A549 (cell line): ENCODE measurements around the gene LINC01488. TPM values are rescaled to one million over a fixed set of nuclear protein-coding genes. Genes with fewer than 3 reads are reported as not detected.

Experiments used
- ATAC-seq, 2 experiments: fragments of 200-7000 bp in 1 of 2; fragments of >200 bp in 1 of 2; cut with Nextera tagmentation in 1 of 2; cut with Tn5 transposase in 1 of 2; 3 replicates each; pipeline versions ENCODE4 v1.8.0 to v1.9.1; 2018 to 2020; ENCODE audit warnings: mild to moderate bottlenecking in 1 of 2, moderate library complexity in 1 of 2
- CTCF ChIA-PET: fragments of 300-600 bp; sonication (Branson Sonifier 250); formaldehyde crosslinking; extraction: SDS; loops from one replicate; lab custom pipeline; 2021; ENCODE audit warnings: antibody characterized with exemption, inconsistent platforms; lab: Yijun Ruan, JAX
- POLR2A ChIA-PET: fragments of 350-600 bp; formaldehyde crosslinking; extraction: SDS; loops from one replicate; lab custom pipeline; 2021; ENCODE audit warnings: antibody characterized with exemption, inconsistent platforms; lab: Yijun Ruan, JAX
- DNase-seq, 2 experiments: peaks; one replicate each; pipeline versions ENCODE4 v3.0.0 to v3.0.0-alpha.2; 2011 to 2016; ENCODE audit warnings: low read depth in 1 of 2, low spot score in 1 of 2
- FAIRE-seq: peaks from 2 replicates; lab custom pipeline; 2011; peaks lifted over from hg19 to GRCh38; lab: Jason Lieb, UNC
- H3K27ac ChIP-seq, 2 experiments: fragments of >200 bp; sonication (Bioruptor Twin); formaldehyde crosslinking; 3 replicates each; pipeline ENCODE4 v1.5.1; 2016 to 2017
- H3K4me1 ChIP-seq: fragments of >200 bp; sonication (Bioruptor Twin); formaldehyde crosslinking; 3 replicates; pipeline ENCODE4 v1.6.1; 2016
- H3K4me2 ChIP-seq: fragments of >200 bp; sonication (Bioruptor Twin); formaldehyde crosslinking; 3 replicates; pipeline ENCODE4 v1.6.1; 2016
- H3K4me3 ChIP-seq: fragments of >200 bp; sonication (Bioruptor Twin); formaldehyde crosslinking; 3 replicates; pipeline ENCODE4 v1.5.1; 2016
- H3K9me3 ChIP-seq: fragments of >200 bp; sonication (Bioruptor Twin); formaldehyde crosslinking; 3 replicates; pipeline ENCODE4 v1.6.1; 2016
- ATOH8 ChIP-seq: fragments of 250-450 bp; sonication (Bioruptor Pico); IDR thresholded peaks from 2 replicates; pipeline ENCODE4 v1.5.0; 2020; ENCODE audit warnings: low read depth, mild to moderate bottlenecking, moderate library complexity
- BCL3 ChIP-seq: fragments of >200 bp; sonication (Bioruptor Twin); formaldehyde crosslinking; IDR thresholded peaks from 3 replicates; pipeline ENCODE4 v1.6.1; 2016
- CHD4 ChIP-seq: fragments of 200-600 bp; sonication (generic); IDR thresholded peaks from 2 replicates; pipeline ENCODE4 v1.6.1; 2016; ENCODE audit warnings: antibody characterized with exemption, mild to moderate bottlenecking, borderline replicate concordance
- E2F6 ChIP-seq: IDR thresholded peaks from 2 replicates; pipeline ENCODE4 v1.6.1; 2012; ENCODE audit warnings: low read depth, borderline replicate concordance
- EHF ChIP-seq: fragments of 250-450 bp; sonication (Bioruptor Pico); IDR thresholded peaks from 2 replicates; pipeline ENCODE4 v1.5.0; 2020; ENCODE audit warnings: mild to moderate bottlenecking
- EHMT2 ChIP-seq: fragments of 200-600 bp; sonication (generic); IDR thresholded peaks from 2 replicates; pipeline ENCODE4 v1.6.1; 2016; ENCODE audit warnings: antibody characterized with exemption, low read depth, mild to moderate bottlenecking, moderate library complexity
- GATA3 ChIP-seq: IDR thresholded peaks from 2 replicates; pipeline ENCODE4 v1.6.1; 2012; ENCODE audit warnings: borderline replicate concordance
- HES2 ChIP-seq: fragments of >200 bp; sonication (Bioruptor Twin); formaldehyde crosslinking; IDR thresholded peaks from 2 replicates; pipeline ENCODE4 v1.6.1; 2016
- HOXB13 ChIP-seq: fragments of 250-450 bp; sonication (Bioruptor Pico); IDR thresholded peaks from 2 replicates; pipeline ENCODE4 v1.5.0; 2020; ENCODE audit warnings: low read depth, mild to moderate bottlenecking, moderate library complexity
- HOXB5 ChIP-seq: fragments of 250-450 bp; sonication (Bioruptor Pico); IDR thresholded peaks from 2 replicates; pipeline ENCODE4 v1.5.0; 2020; ENCODE audit warnings: mild to moderate bottlenecking, moderate library complexity
- JUN ChIP-seq, 2 experiments: fragments of >200 bp; sonication (Bioruptor Twin); formaldehyde crosslinking; IDR thresholded peaks; 2 replicates in 1 of 2; 3 replicates in 1 of 2; pipeline ENCODE4 v1.6.1; 2016 to 2017
- JUNB ChIP-seq: fragments of >200 bp; sonication (Bioruptor Twin); formaldehyde crosslinking; IDR thresholded peaks from 2 replicates; pipeline ENCODE4 v1.6.1; 2016
- KDM5A ChIP-seq: fragments of 200-600 bp; sonication (generic); IDR thresholded peaks from 2 replicates; pipeline ENCODE4 v1.6.1; 2016; ENCODE audit warnings: antibody characterized with exemption, mild to moderate bottlenecking
- MAZ ChIP-seq: fragments of 150-350 bp; IDR thresholded peaks from 2 replicates; pipeline ENCODE4 v1.6.1; 2014; ENCODE audit warnings: antibody characterized with exemption, low read depth, low read length, borderline replicate concordance
- POLR2A ChIP-seq: IDR thresholded peaks from 2 replicates; pipeline ENCODE4 v1.6.1; 2012; ENCODE audit warnings: mild to moderate bottlenecking, low read length
- REST ChIP-seq: fragments of 200-600 bp; sonication (generic); IDR thresholded peaks from 2 replicates; pipeline ENCODE4 v1.6.1; 2016; ENCODE audit warnings: antibody characterized with exemption, mild to moderate bottlenecking, moderate library complexity
- SMC3 ChIP-seq: fragments of >200 bp; sonication (Bioruptor Twin); formaldehyde crosslinking; IDR thresholded peaks from 3 replicates; pipeline ENCODE4 v1.6.1; 2018; ENCODE audit warnings: inconsistent platforms
- SREBF2 ChIP-seq: fragments of 450-650 bp; IDR thresholded peaks from 2 replicates; pipeline ENCODE4 v1.6.1; 2014; ENCODE audit warnings: mild to moderate bottlenecking, moderate library complexity
- ZC3H11A ChIP-seq: fragments of 450-650 bp; IDR thresholded peaks from 2 replicates; pipeline ENCODE4 v1.6.1; 2014; ENCODE audit warnings: antibody characterized with exemption, mild to moderate bottlenecking
- ZFP36 ChIP-seq: fragments of 450-650 bp; IDR thresholded peaks from 2 replicates; pipeline ENCODE4 v1.6.1; 2014; ENCODE audit warnings: borderline replicate concordance; ENCODE audit not compliant: partially characterized antibody
- ZNF302 ChIP-seq: fragments of 250-450 bp; sonication (Bioruptor Pico); IDR thresholded peaks from 2 replicates; pipeline ENCODE4 v1.9.0; 2021; ENCODE audit warnings: inconsistent platforms, mild to moderate bottlenecking, moderate library complexity
- ZSCAN20 ChIP-seq: fragments of 250-450 bp; sonication (Bioruptor Pico); IDR thresholded peaks from 2 replicates; pipeline ENCODE4 v1.8.0; 2022; ENCODE audit warnings: mild to moderate bottlenecking, moderate library complexity
- WGBS: methylation state at CpG from one replicate; pipeline ENCODE4 v1.1.6; 2017; ENCODE audit errors: missing lambda C conversion rate; 5-methylcytosine and 5-hydroxymethylcytosine counted together
- polyA plus RNA-seq, 4 experiments: library from polyadenylated mRNA; depleted of rRNA in 3 of 4; stranded (reverse); fragments of >200 nt; fragmentation: RNase III in 1 of 4; extraction: RNeasy Plus Mini Kit Qiagen cat#74134 plus additional on column Dnase treatment in 1 of 4; gene quantifications; 2 replicates in 3 of 4; 3 replicates in 1 of 4; pipeline ENCODE4 v1.2.3, GENCODE V29; 2011 to 2017

The LINC01488 gene
- polyA plus RNA-seq, 2 of the 4 experiments (the other 2 are of a cell fraction): 0.05 TPM; not detected in 1

- CTCF ChIA-PET: no interaction called here
- Histone ChIP-seq H3K27ac (peak overlapping the region; percentile 14 to 92; a peak in 3 of 6 replicates), H3K4me3 (no peak overlapping the region), H3K9me3 (no peaks in the 10 kb centered on the region), H3K4me2 (no peak overlapping the region), H3K4me1 (peaks cover 34% of the 10 kb centered on the region)
- FAIRE-seq (no peak), ATAC-seq (no peak), DNase-seq (no peak)
- TF ChIP-seq ZFP36: no peak
- TF ChIP-seq POLR2A: no peak
- no peak for TF ChIP-seq BCL3
- no peak for TF ChIP-seq HES2
- no peak for TF ChIP-seq MAZ
- TF ChIP-seq REST: no peak
- no peak for TF ChIP-seq EHMT2
- no peak for TF ChIP-seq JUNB
- TF ChIP-seq HOXB5 (CRISPR knock-in tag): no peak
- no peak for TF ChIP-seq ZC3H11A
- TF ChIP-seq JUN (IDR thresholded peaks at IDR 0.05): no peak
- TF ChIP-seq ATOH8: no peak
- POLR2A ChIA-PET: no interaction called here
- WGBS: 96% methylated on average over 7 of the region's 7 CpGs
Measured at GRCh38 chr11:69494851-69495250, 13.4 kb downstream of the LINC01488 start.

GRCh38 chr11:69495441-69496201 lies 14.2 kb downstream of the LINC01488 start:
- WGBS: 90% methylated on average over 9 of the region's 12 CpGs
- Histone ChIP-seq H3K4me3 (no peak overlapping the region), H3K4me1 (peaks cover 34% of the 10 kb centered on the region), H3K9me3 (no peaks in the 10 kb centered on the region), H3K4me2 (no peak overlapping the region), H3K27ac (peak overlapping the region; percentile 14 to 92; a peak in 4 of 6 replicates)
- CTCF ChIA-PET: interaction anchor here (1.0 to 2.5 kb wide), 3 partner anchors 9 to 394 kb away, joined by 4 to 7 read pairs (median 5); no protein-coding TSS in a partner anchor
- DNase-seq (no peak), FAIRE-seq (no peak), ATAC-seq (no peak)
- TF ChIP-seq SREBF2 (no peak), EHF (CRISPR knock-in tag) (no peak), E2F6 (no peak)
- POLR2A ChIA-PET: interaction anchor here (1.0 kb wide), 1 partner anchor 143 kb away, joined by 3 read pairs; no protein-coding TSS in a partner anchor

- DNase-seq (no peak), ATAC-seq (no peak), FAIRE-seq (no peak)
- WGBS: 96% methylated on average over 10 of the region's 10 CpGs
- no peak for TF ChIP-seq CHD4
- no peak for TF ChIP-seq SMC3
- TF ChIP-seq GATA3: no peak
- TF ChIP-seq ZNF302 (CRISPR knock-in tag): no peak
- TF ChIP-seq ZSCAN20 (CRISPR knock-in tag): no peak
- no peak for TF ChIP-seq HOXB13
- no peak for TF ChIP-seq KDM5A
- peaks cover 39% of the 10 kb centered on the region for H3K4me1 ChIP-seq
- POLR2A ChIA-PET: interaction anchor here (1.0 kb wide), 1 partner anchor 143 kb away, joined by 3 read pairs; no protein-coding TSS in a partner anchor
- H3K27ac ChIP-seq: peak overlapping the region; percentile 87 to 92
- H3K4me2 ChIP-seq: peak overlapping the region; percentile 79
- H3K4me3 ChIP-seq: no peak overlapping the region
- H3K9me3 ChIP-seq: no peaks in the 10 kb centered on the region
- CTCF ChIA-PET: interaction anchor here (1.0 to 2.5 kb wide), 4 partner anchors 10 to 394 kb away, joined by 4 to 7 read pairs (median 4); no protein-coding TSS in a partner anchor
Measured at GRCh38 chr11:69496202-69496557, 14.7 kb downstream of the LINC01488 start.
